ENCODE results near the gene SYNPO.

The SYNPO gene

DNA sequence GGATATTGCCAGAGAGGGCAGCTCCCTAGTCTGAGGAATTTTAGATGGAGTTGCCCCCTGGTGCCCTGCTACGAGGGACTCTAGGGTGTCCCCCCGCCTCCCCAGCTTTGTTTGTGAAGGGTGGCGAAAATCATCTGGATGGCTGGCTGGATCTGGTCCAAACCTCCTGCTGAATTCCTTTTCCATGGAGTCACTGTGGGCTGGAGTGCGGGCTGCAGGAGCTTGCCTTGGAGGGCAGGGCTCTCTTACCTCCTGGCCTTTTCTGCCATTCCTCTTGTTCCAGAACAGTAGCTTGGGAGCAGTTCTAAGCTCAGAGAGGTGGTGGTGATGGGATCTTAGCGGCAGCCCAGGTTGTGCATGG lies 2.1 kb downstream of the SYNPO start:
- no peak for DNase-seq (ENCODE audit: low read depth)

DNA sequence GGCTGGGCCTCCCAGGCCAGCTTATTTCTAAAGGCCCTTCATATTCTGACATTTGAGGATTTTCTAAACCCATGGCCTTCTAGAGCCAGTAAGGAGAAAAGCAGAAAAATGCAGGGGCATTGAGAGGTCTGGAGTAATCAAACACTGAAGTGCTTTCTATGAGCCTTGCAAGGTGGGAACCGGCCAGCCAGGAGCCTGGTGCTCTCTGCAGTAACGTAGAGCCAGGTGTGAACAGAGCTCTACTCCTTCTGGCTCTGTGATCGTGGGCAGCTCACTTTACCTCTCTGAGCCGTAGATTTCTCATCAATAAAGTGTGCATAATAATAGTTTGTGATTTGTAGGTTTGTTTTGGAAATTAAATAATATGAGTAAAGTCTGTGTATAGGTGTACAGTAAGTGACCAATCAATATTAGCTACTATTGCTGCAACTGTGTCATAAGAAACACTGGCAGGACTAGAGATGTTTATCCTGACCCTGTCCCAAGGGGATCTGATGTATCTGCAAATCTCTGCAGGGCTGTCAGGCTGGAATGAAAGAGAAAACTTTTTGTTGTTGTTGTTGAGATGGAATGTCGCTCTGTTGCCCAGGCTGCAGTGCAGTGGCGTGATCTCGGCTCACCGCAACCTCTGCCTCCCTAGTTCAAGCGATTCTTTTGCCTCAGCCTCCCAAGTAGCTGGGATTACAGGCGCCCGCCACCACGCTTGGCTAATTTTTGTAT lies 2.7 kb downstream of the SYNPO start:
- no peak for DNase-seq (ENCODE audit: low read depth)

DNA sequence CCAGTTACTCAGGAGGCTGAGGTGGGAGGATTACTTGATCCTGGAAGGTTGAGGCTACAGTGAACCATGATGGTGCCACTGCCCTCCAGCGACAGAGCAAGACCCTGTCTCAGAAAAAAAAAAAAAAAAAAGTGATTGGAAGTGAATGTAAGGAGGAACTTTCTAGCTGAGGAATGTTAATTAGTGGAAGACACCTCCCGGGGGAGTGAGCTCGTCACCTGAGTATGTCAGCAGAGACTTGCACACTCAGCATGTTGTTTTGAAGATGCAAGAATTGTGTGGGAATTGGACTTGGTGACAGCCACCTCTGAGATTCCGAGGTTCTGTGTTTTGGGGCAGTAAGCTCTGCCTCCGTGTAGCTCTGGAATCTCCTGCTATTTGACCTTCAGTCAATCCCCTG lies 3.6 kb downstream of the SYNPO start:
- DNase-seq (ENCODE audit: low read depth) = no peak

DNA sequence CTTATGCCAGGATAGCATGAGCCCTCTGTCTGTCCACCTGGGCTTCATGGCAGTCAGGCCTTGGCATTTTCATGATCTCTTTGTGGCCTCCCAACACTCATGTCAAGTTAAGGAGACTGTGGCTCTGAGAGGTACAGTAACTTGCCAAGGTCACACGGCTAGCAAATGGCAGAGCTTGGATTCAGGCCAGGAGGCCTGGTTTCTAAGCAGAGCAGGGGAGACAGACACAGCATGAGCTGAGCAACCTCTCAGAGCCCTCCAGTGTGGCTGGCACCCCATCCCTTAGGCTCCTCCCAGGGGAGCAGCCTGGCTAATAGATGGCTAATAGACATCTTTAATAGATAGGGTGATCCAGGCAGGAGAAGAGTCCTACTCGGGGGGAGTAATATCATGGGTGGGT lies 4.1 kb downstream of the SYNPO start:
- DNase-seq (ENCODE audit: low read depth) = no peak

DNA sequence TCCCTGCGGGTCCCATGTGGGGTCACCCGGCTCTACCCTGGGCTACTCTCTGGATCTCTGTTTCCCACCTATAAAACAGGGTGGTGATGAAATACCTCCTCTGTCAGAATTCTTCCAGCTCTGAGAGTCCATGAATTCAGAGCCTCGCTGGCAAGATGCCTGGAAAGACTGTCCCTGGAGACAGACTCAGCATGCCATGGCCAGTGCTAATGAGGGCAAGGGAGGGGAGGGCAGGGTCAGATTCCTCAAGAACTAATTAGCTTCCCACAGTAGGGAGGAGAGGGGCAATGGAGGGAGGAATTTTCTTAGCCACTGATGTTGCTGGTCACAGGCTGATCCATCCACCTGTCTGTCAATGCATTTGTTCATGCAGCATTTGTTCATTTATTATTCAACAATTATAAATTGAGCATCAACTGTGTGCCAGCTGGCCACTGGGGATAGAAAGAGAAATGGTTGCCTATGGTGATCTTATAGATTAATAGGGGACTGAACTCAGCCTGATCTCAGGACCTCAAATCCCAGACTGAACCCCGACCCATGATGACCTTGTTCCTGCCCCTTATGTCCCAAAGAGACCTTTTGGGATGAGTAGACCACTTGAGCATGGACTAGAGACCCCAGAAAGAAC lies 4.7 kb downstream of the SYNPO start:
- DNase-seq (ENCODE audit: low read depth) = peak; percentile 95

DNA sequence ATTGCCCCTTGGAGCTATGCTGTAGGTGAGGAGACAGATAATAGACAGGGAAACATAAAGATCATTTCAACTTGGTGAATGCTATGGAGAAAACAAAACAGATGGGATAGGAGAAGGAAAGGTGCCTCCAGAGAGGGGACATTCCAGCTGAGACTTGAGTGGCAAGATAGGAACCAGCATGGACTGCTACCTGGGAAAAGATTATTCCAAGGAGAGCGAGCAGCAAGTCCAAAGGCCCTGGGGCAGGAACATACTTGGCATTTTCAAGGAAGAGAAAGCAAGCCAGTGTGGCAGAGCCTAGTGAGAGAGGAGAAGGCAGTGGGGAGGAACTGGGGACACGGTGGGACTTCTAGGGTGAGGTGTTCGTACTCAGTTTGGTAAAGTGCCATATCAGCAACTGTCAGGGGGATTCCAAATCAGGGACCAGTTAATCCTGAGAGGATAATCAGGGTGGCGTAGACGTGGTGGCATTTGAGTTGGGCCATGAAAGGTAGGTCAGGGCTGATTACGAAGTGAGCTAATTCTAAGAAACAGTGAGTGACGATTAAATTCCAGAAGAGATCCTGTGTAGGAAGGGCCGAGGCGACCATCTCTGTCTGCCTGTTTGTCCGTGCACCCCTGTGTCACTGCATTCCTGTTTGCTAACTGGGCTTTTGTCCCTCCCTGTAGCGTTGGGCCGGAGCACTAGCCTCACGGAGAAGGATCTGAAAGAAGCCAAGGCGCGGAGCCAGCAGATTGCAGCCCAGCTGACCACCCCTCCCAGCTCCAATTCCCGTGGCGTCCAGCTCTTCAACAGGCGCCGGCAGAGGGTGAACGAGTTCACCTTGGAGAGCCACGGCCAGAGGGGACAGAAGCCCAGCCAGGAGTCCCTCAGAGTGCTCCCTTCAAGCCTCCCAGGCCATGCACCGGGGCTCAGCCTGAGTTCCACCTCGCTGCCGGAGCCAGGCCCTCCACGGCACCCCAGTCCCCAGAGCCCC lies 7.1 kb downstream of the SYNPO start:
- DNase-seq (ENCODE audit: low read depth) = no peak

DNA sequence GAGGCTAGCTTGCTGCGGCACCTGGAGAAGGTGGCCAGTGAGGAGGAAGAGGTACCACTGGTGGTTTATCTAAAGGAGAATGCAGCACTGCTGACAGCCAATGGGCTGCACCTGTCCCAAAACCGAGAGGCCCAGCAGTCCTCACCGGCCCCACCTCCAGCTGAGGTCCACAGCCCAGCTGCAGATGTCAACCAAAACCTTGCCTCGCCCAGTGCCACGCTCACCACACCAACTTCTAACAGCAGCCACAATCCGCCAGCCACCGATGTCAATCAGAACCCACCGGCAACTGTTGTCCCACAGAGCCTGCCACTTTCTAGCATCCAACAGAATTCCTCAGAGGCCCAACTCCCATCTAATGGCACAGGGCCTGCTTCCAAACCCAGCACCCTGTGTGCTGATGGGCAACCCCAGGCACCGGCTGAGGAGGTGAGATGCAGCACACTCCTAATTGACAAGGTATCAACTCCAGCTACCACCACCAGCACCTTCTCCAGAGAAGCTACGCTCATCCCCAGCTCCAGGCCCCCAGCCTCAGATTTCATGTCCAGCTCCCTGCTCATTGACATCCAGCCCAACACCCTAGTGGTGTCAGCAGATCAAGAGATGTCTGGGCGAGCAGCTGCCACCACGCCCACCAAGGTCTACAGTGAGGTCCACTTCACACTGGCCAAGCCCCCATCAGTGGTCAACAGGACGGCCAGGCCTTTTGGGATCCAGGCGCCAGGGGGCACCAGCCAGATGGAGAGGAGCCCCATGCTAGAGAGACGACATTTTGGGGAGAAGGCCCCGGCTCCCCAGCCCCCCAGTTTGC lies 8.0 kb downstream of the SYNPO start:
- no peak for DNase-seq (ENCODE audit: low read depth)

DNA sequence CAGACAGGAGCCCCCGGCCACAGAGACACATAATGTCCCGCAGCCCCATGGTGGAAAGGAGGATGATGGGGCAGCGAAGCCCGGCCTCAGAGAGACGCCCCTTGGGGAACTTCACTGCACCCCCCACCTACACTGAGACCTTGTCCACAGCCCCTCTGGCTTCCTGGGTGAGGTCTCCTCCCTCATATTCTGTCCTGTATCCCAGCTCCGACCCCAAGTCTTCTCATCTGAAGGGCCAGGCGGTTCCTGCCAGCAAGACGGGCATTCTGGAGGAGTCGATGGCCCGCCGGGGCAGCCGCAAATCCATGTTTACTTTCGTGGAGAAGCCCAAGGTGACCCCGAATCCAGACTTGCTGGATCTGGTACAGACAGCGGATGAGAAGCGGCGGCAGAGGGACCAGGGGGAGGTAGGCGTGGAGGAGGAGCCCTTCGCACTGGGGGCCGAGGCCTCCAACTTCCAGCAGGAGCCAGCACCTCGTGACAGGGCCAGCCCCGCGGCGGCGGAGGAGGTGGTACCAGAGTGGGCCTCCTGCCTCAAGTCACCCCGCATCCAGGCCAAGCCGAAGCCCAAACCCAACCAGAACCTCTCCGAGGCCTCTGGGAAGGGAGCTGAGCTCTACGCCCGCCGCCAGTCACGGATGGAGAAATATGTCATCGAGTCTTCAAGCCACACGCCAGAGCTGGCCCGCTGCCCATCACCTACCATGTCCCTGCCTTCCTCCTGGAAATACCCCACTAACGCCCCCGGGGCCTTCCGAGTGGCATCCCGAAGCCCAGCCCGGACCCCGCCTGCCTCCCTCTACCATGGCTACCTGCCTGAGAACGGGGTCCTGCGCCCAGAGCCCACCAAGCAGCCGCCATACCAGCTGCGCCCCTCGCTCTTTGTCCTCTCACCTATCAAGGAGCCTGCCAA lies 8.9 kb downstream of the SYNPO start:
- no peak for DNase-seq (ENCODE audit: low read depth)

DNA sequence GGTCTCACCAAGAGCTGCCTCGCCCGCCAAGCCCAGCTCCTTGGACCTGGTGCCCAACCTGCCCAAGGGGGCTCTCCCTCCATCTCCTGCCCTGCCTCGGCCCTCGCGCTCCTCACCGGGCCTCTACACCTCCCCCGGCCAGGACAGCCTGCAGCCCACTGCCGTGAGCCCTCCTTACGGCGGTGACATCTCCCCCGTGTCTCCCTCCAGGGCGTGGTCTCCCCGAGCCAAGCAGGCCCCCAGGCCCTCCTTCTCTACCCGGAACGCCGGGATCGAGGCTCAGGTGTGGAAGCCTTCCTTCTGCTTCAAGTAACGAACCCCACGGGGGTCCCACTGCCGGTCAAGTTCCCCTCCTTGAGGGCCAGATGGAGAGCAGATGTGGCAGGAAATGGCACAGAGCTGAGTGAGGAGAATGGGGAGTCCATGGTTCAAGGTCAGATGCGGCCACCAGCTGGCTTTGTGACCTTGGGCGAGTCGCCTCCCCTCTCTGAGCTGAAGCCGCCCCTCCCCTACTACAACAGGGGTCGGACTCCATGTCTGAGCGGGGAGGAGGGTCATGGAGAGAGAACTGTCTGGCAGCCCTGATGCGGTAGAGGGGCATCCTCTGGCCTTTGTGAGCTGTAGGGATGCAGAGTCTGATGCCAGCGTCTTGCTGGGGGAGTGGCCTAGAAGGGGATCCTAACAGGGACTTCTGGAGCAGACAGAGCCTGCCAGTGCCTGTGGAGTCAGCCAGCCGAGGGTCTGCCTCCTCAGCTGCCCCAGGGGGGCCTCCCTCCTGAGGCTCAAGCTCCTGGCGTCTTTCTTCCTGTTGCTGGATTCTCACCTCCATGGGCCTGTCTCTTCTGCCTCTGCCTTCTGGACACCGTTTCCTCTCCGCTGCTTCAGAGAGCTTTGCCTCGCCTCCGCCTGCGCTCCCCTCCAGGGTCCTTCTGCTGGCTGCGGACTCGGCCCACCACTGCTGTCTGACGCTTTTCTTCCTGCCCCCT lies 9.9 kb downstream of the SYNPO start:
- DNase-seq (ENCODE audit: low read depth) = no peak

DNA sequence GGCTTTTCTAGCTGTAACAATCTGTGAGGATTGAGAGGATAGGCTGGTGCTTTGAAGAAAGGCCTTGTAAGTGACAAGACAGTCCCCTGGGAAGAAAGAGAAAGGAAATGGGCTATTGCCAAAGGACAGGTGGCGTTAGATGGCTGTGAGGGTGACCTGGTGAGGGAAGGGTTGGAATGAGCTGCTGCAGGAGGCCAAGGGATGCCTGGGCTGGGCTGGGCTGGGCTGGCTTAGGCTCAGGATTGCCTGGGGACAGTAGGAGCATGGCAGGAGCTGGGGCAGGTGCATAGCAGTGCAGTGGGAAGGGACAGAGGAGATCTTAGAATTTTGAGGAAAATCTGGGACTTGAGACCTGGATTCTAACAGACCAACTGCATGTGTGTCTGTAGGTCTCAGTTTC lies 10.9 kb downstream of the SYNPO start:
- DNase-seq (ENCODE audit: low read depth) = no peak

DNA sequence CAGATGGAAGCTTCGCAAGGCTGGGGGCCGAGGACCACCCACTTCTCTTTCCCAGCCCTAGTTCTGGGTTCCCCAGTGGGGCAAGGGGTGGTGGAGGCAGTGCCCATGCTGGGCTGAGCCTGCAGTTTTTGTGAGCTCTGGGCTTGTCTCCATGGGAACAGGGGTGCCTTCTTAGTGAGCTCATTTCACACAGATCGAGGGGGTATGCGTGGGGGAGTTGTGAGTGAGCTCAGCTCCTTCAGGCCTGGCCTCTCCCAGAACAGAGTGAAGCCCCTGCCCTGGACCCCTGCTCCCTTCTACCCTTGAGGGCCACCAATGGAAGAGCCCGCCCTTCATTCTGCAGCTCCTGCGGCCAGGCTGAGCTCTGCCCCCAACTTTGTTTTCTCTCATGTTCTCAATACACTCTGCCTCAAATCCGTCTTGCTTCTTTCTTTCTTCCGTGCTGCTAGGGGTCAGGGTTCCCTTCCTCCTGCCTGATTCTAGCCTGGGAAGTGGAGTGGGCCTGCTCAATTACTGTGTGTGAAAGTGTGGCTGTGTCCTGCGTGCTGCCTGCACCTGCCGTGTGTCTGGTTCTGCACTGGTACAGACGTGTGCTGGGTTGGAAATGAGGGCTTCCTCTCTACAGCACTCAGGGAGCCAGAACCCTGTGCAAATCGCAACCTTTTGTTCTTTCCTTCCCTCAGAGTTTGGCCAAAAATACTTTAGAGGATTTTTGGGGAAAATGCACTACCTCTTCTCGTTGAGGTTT lies 11.6 kb downstream of the SYNPO start:
- DNase-seq (ENCODE audit: low read depth) = no peak

DNA sequence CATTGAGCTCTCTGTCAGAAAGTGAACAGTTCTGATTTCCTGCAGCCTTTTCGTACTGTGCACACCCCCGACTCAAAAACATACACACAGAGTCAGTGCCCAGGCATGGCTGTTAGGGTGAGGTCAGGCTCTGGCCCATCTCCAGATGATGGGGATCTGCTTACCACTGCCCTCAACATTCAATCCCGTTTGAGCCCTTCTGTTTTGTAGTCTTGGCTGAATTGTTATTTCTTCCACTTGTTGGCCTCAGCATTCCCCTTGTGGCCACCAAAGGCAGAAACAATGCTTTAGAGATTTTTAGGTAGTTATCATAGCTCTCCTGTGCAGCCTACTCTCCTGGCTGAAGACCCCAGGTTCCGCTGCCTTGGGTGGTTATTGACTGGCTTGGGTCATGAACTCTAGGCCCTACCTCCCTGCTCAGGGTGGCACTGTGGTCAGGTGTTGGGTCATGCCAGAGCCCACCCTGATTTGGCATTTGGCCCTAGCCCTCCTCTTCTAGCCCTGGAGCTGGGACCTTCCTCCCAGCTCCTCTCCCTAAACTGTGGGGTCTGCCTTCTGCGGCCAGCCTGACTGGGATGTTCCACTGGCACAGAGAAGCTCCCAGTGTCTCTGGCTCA lies 12.8 kb downstream of the SYNPO start:
- no peak for DNase-seq (ENCODE audit: low read depth)

DNA sequence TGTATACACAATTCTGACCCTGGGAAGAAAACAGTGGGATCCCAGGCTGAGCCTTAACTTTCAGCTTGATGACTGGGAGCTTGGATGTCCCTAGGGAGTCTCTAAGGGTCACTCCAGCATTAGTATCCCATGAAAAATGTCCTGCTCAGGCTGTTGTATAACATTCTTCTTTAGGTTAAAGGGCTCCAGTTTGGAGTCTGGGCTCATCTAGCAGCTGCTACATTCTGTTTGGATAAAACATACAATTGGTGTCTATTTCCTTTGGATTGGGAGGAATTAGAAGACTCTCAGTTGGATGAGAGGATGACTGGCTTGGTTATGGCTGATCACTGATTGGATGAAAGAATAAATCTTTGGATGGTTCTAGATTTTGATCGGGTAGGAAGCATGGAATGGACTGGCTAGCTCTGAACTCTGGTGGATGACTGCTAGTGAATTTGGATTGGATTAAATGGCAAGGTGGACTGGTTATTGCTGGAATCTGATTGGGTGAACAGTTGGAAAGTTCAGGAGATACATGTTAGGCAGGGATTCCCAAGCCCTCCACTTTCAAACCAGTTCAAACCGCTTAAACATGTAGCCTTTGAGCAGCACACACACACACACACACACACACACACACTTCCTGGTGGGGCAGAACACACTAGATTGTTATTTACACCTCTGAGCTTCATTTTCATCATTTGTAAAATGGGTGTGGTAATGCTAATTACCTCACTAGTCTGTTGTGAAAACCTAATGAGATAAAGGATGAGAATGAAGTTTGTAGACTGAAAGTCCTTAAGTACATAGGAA lies 13.5 kb downstream of the SYNPO start:
- no peak for DNase-seq (ENCODE audit: low read depth)

DNA sequence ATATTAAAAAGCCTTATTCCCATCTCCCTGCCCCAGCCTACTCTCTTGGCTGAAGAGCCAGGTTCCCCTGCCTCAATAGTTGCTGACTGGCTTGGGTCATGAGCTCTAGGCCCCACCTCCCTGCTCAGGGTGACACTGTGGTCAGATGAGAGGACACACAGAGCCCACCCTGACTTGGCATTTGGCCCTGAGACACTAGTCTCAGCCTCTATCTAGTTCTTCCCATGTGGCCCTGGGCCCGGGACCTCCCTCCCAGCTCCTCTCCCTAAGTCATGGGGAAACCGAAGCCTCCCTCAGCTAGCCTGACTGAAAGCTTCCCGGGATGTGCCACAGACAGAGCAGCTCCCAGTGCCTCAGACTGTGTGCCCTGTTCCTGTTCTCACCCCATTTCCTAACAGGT lies 14.8 kb downstream of the SYNPO start:
- DNase-seq (ENCODE audit: low read depth) = no peak

DNA sequence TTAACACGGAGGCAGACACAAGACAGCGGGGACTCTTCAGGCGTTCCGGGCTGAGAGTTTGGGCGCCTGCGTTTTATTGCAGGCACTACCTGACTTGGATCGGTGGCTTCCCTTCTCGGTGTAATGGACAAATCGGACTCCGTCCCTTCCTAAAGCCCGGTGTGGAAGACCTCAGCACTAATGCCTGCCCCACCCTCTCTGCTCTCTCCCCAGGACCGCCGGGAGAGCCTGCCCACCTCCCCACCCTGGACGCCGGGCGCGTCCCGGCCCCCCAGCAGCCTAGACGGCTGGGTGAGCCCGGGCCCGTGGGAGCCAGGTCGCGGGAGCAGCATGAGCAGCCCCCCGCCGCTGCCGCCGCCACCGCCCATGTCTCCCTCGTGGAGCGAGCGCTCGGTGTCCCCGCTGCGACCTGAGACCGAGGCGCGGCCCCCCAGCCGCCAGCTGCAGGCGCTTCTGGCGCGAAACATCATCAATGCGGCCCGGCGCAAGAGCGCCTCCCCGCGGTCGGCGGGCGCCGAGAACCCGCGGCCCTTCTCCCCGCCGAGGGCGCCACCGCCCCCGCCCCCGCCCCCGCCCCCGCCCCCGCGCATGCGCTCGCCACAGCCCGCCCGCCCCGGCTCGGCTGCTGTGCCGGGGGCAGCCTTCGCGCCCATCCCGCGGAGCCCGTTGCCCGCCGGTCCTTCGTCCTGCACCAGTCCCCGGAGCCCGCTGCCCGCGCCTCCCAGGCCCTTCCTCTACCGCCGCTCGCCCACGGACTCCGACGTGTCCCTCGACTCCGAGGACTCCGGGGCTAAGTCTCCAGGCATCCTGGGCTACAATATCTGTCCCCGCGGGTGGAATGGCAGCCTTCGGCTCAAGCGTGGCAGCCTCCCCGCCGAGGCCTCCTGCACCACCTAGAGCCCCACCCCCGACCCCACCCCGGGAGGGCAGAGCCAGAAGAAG lies 16.0 kb downstream of the SYNPO start:
- no peak for DNase-seq (ENCODE audit: low read depth)

DNA sequence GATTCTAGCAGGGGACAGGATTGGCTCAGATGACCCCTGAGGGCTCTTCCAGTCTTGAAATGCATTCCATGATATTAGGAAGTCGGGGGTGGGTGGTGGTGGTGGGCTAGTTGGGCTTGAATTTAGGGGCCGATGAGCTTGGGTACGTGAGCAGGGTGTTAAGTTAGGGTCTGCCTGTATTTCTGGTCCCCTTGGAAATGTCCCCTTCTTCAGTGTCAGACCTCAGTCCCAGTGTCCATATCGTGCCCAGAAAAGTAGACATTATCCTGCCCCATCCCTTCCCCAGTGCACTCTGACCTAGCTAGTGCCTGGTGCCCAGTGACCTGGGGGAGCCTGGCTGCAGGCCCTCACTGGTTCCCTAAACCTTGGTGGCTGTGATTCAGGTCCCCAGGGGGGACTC lies 17.7 kb downstream of the SYNPO start:
- no peak for DNase-seq (ENCODE audit: low read depth)
